HepG2 (cell line): Measurements from ENCODE around the gene ATG9A. TPM values are rescaled to one million over a fixed set of nuclear protein-coding genes. Genes with fewer than 3 reads are reported as not detected.

Source experiments
- MEF2D ChIP-seq: sonication (generic); formaldehyde crosslinking; IDR thresholded peaks from 2 replicates; pipeline ENCODE4 v1.5.1; 2020; ENCODE audit warnings: mild to moderate bottlenecking, missing genetic modification reagents
- NFE2L1 ChIP-seq: sonication (generic); formaldehyde crosslinking; IDR thresholded peaks from 2 replicates; pipeline ENCODE4 v1.4.0; 2020; ENCODE audit warnings: missing genetic modification reagents, mild to moderate bottlenecking, borderline replicate concordance
- NR2F6 ChIP-seq, 2 experiments: IDR thresholded peaks; 2 replicates each; pipeline ENCODE4 v1.6.1; 2016; ENCODE audit warnings: antibody characterized with exemption in 1 of 2, mild to moderate bottlenecking in 1 of 2
- SMAD1 ChIP-seq: sonication (generic); formaldehyde crosslinking; IDR thresholded peaks from 2 replicates; pipeline ENCODE4 v1.4.0; 2020; ENCODE audit warnings: missing genetic modification reagents, low read depth, mild to moderate bottlenecking, borderline replicate concordance
- SSRP1 ChIP-seq: IDR thresholded peaks from 2 replicates; pipeline ENCODE4 v1.6.1; 2016; ENCODE audit warnings: control low read depth
- UBTF ChIP-seq: sonication (generic); formaldehyde crosslinking; IDR thresholded peaks from 2 replicates; pipeline ENCODE4 v1.4.0; 2020; ENCODE audit warnings: mild to moderate bottlenecking, missing genetic modification reagents
- ZMYM4 ChIP-seq: sonication (generic); formaldehyde crosslinking; IDR thresholded peaks from 2 replicates; pipeline ENCODE4 v1.8.1; 2023; ENCODE audit warnings: mild to moderate bottlenecking, missing genetic modification reagents
- ZNF276 ChIP-seq: sonication (generic); formaldehyde crosslinking; IDR thresholded peaks from 2 replicates; pipeline ENCODE4 v1.4.0; 2020; ENCODE audit warnings: mild to moderate bottlenecking, low read depth, missing genetic modification reagents
- ZNF407 ChIP-seq: sonication (generic); formaldehyde crosslinking; IDR thresholded peaks from one replicate; pipeline ENCODE4 v1.5.1; 2020; ENCODE audit warnings: mild to moderate bottlenecking, missing genetic modification reagents; ENCODE audit errors: not compliant biosample characterization
- ZNF547 ChIP-seq: sonication (generic); formaldehyde crosslinking; IDR thresholded peaks from 2 replicates; pipeline ENCODE4 v1.5.1; 2020; ENCODE audit warnings: mild to moderate bottlenecking, missing genetic modification reagents
- ZNF616 ChIP-seq: sonication (generic); formaldehyde crosslinking; IDR thresholded peaks from 2 replicates; pipeline ENCODE4 v1.5.0; 2020; ENCODE audit warnings: low read depth, mild to moderate bottlenecking, missing genetic modification reagents
- ZNF660 ChIP-seq: sonication (generic); formaldehyde crosslinking; IDR thresholded peaks from 2 replicates; pipeline ENCODE4 v1.5.1; 2020; ENCODE audit warnings: mild to moderate bottlenecking, low read depth, missing genetic modification reagents, borderline replicate concordance
- ZNF749 ChIP-seq: sonication (generic); formaldehyde crosslinking; IDR thresholded peaks from 2 replicates; pipeline ENCODE4 v1.8.0; 2022; ENCODE audit warnings: mild to moderate bottlenecking, missing genetic modification reagents, moderate library complexity, borderline replicate concordance
- ZNF768 ChIP-seq: sonication (generic); formaldehyde crosslinking; IDR thresholded peaks from 2 replicates; pipeline ENCODE4 v1.4.0; 2020; ENCODE audit warnings: missing genetic modification reagents
- ZNF878 ChIP-seq: sonication (generic); formaldehyde crosslinking; IDR thresholded peaks from 2 replicates; pipeline ENCODE4 v1.8.1; 2023; ENCODE audit warnings: mild to moderate bottlenecking, missing genetic modification reagents, moderate library complexity
- polyA plus RNA-seq, 8 experiments: library from polyadenylated mRNA; depleted of rRNA in 3 of 8; stranded (reverse) in 7 of 8; unstranded in 1 of 8; fragments of >200 nt; fragmentation: Illumina TruSeq in 4 of 8; extraction: Trizol in 4 of 8; gene quantifications; 2 replicates each; pipeline versions ENCODE4 v1.2.1 to v1.2.3, GENCODE V29; 2011 to 2016; ENCODE audit warnings: low read depth in 4 of 8, missing spikeins in 1 of 8, mixed read lengths in 1 of 8; ENCODE audit not compliant: insufficient read depth in 1 of 8
- total RNA-seq, 5 experiments: library from RNA; depleted of rRNA; stranded (reverse); fragments of >200 nt; fragmentation: Illumina TruSeq; extraction: Trizol; gene quantifications; 2 replicates each; pipeline ENCODE4 v1.2.3, GENCODE V29; 2016; ENCODE audit warnings: low read depth in 1 of 5

ATG9A gene
- total and polyA plus RNA-seq, 2 of the 13 experiments (the other 11 are each of a cell fraction or from before 2014, with no cell fraction given) = 35.0 to 131 TPM

- TF ChIP-seq NFE2L1 (CRISPR knock-in tag) (0 out of 2 replicates have a peak, but pooled peaks have one; percentile 50), SSRP1 (CRISPR knock-in tag) (no peak), ZNF616 (CRISPR knock-in tag) (peak; percentile 58; the same call in 1 of the 2 replicates), ZNF660 (CRISPR knock-in tag) (no peak), SMAD1 (CRISPR knock-in tag) (no peak), NR2F6 (IDR thresholded peaks at IDR 0.05) (no peak), NR2F6 (CRISPR knock-in tag; IDR thresholded peaks at IDR 0.05) (no peak), UBTF (peak; percentile 80), ZNF878 (CRISPR knock-in tag) (no peak), ZNF547 (CRISPR knock-in tag) (no peak), MEF2D (no peak), ZMYM4 (CRISPR knock-in tag) (no peak), ZNF276 (0 out of 2 replicates have a peak, but pooled peaks have one; percentile 21), ZNF768 (no peak), ZNF749 (CRISPR knock-in tag) (0 out of 2 replicates have a peak, but pooled peaks have one; percentile 20), ZNF407 (no peak)
These were observed 664 bp upstream of the ATG9A start (continued) for GRCh38 chr2:219230059-219230540.
